Keratinocyte (primary cell): Measurements from ENCODE around the gene KLF16. TPM values are rescaled to one million over a fixed set of nuclear protein-coding genes. Genes with fewer than 3 reads are reported as not detected.

Experiments
- DNase-seq: peaks from one replicate; pipeline ENCODE4 v3.0.0-alpha.2; 2011; ENCODE audit warnings: low read depth, missing footprints, low spot score
- FAIRE-seq: peaks from 2 replicates; lab custom pipeline; 2011; peaks lifted over from hg19 to GRCh38; lab: Jason Lieb, UNC
- H2AFZ ChIP-seq: 2 replicates; pipeline ENCODE4 v1.6.0; 2012; ENCODE audit warnings: low read length, control low read depth, inconsistent platforms; ENCODE audit not compliant: control insufficient read depth
- H3K27ac ChIP-seq: 2 replicates; pipeline ENCODE4 v1.5.1; 2011; ENCODE audit warnings: low read length; ENCODE audit not compliant: control insufficient read depth, insufficient read depth
- H3K27me3 ChIP-seq: 3 replicates; pipeline ENCODE4 v1.6.0; 2011; ENCODE audit warnings: low read length; ENCODE audit not compliant: control insufficient read depth, insufficient read depth; ENCODE audit errors: extremely low read depth
- H3K36me3 ChIP-seq, 2 experiments: 2 replicates in 1 of 2; 3 replicates in 1 of 2; pipeline ENCODE4 v1.5.1; 2011; ENCODE audit warnings: low read length in 2 of 2, mild to moderate bottlenecking in 1 of 2; ENCODE audit not compliant: control insufficient read depth in 2 of 2, insufficient read depth in 2 of 2; ENCODE audit errors: extremely low read depth in 1 of 2
- H3K4me1 ChIP-seq: 3 replicates; pipeline ENCODE4 v1.5.1; 2011; ENCODE audit warnings: low read length; ENCODE audit not compliant: control insufficient read depth, insufficient read depth; ENCODE audit errors: extremely low read depth
- H3K4me2 ChIP-seq: 3 replicates; pipeline ENCODE4 v1.6.0; 2011; ENCODE audit warnings: low read depth, low read length; ENCODE audit not compliant: control insufficient read depth, insufficient read depth; ENCODE audit errors: extremely low read depth
- H3K4me3 ChIP-seq, 3 experiments: fragments of 200-600 bp in 1 of 3; sonication (generic) in 1 of 3; 2 replicates in 2 of 3; 3 replicates in 1 of 3; pipeline ENCODE4 v1.5.1; 2011 to 2016; ENCODE audit warnings: low read length in 3 of 3, mild to moderate bottlenecking in 3 of 3, control low read depth in 2 of 3, inconsistent platforms in 1 of 3, low read depth in 1 of 3, mixed read lengths in 1 of 3, mixed run types in 1 of 3, moderate library complexity in 1 of 3; ENCODE audit not compliant: control insufficient read depth in 2 of 3, insufficient read depth in 2 of 3; ENCODE audit errors: extremely low read depth in 1 of 3
- H3K79me2 ChIP-seq: 2 replicates; pipeline ENCODE4 v1.6.0; 2012; ENCODE audit warnings: low read length; ENCODE audit not compliant: control insufficient read depth, insufficient read depth
- H3K9ac ChIP-seq: 3 replicates; pipeline ENCODE4 v1.6.0; 2011; ENCODE audit warnings: low read length; ENCODE audit not compliant: control insufficient read depth, insufficient read depth; ENCODE audit errors: extremely low read depth
- H3K9me1 ChIP-seq: 3 replicates; pipeline ENCODE4 v1.6.0; 2011; ENCODE audit warnings: low read length; ENCODE audit not compliant: control insufficient read depth, insufficient read depth; ENCODE audit errors: extremely low read depth
- H3K9me3 ChIP-seq: 2 replicates; pipeline ENCODE4 v1.5.1; 2012; ENCODE audit warnings: low read depth, low read length; ENCODE audit not compliant: control insufficient read depth
- H4K20me1 ChIP-seq: 3 replicates; pipeline ENCODE4 v1.6.0; 2011; ENCODE audit warnings: low read length; ENCODE audit not compliant: control insufficient read depth, insufficient read depth; ENCODE audit errors: extremely low read depth
- CTCF ChIP-seq, 3 experiments: IDR thresholded peaks in 1 of 3; conservative IDR thresholded peaks in 1 of 3; optimal IDR thresholded peaks in 1 of 3; 2 replicates in 2 of 3; 3 replicates in 1 of 3; pipeline versions ENCODE3 to v1.5.1; 2011; ENCODE audit warnings: low read length in 3 of 3, mild to moderate bottlenecking in 3 of 3, moderate library complexity in 2 of 3, control low read depth in 1 of 3, inconsistent platforms in 1 of 3; ENCODE audit not compliant: insufficient read depth in 2 of 3; ENCODE audit errors: extremely low read depth in 1 of 3
- EZH2 ChIP-seq: IDR thresholded peaks from one replicate; pipeline ENCODE4 v1.6.1; 2012; ENCODE audit warnings: inconsistent platforms, mild to moderate bottlenecking, low read length, moderate library complexity
- dilution Hi-C: fragments of 300-500 bp; cut with MboI; formaldehyde crosslinking; loops from one replicate; pipeline ENCODE4 v1.7.0; 2020; ENCODE audit warnings: low sequenced_read_pairs; ENCODE audit not compliant: extremely low pct_ligation_motif_present
- polyA plus RNA-seq, 5 experiments: library from polyadenylated mRNA; depleted of rRNA in 3 of 5; stranded (reverse) in 3 of 5; stranded (forward) in 1 of 5; unstranded in 1 of 5; fragments of >200 nt; gene quantifications; 1 replicate in 1 of 5; 2 replicates in 3 of 5; 3 replicates in 1 of 5; pipeline versions ENCODE4 v1.2.1 to v1.2.3, GENCODE V29; 2011 to 2012; ENCODE audit warnings: missing spikeins in 2 of 5, low read depth in 1 of 5, low replicate concordance in 1 of 5

KLF16 gene
- polyA plus RNA-seq, 1 donor (not counting 4 experiments of a cell fraction or from before 2014, with no cell fraction given), result 4.9 TPM

DNA sequence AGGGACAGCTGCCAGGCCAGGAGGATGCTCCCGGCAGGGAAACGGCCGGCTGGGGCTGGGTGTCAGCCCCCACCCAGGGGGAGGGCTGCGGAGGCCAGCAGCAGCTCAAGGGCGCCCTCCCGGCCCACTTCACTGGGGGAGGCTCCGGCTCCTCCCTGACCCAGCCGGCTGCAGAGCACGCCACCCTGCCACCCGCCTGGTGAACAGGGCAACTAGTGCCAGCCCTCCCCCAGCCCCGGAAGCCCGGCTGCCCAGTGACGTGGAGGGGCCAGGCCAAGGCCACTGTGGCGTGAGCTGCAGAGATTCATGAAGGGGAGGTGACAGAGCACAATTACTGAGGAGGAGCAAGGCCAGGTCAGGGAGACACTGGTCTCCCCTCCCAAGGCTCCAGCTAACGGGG lies 29.8 kb downstream of the KLF16 start:
- Histone ChIP-seq H3K9me3 (no peaks in the 10 kb centered on the region), H4K20me1 (peaks cover 34% of the 10 kb centered on the region), H3K36me3 (peaks cover 4 to 5% of the 10 kb centered on the region in 2 experiments), H3K9me1 (no peaks in the 10 kb centered on the region), H3K4me2 (no peak overlapping the region), H3K9ac (no peak overlapping the region), H2AFZ (no peak overlapping the region), H3K79me2 (peaks cover 66% of the 10 kb centered on the region), H3K4me1 (no peaks in the 10 kb centered on the region), H3K27ac (no peak overlapping the region), H3K27me3 (no peaks in the 10 kb centered on the region), H3K4me3 (no peak overlapping the region)
- FAIRE-seq (no peak), DNase-seq (no peak)
- TF ChIP-seq EZH2 (no peak), CTCF (optimal IDR thresholded peaks at IDR 0.05 in 1 of 3, IDR thresholded peaks at IDR 0.05 in 1 of 3, conservative IDR thresholded peaks at IDR 0.05 in 1 of 3; ENCODE audit: extremely low read depth in 1 of 3, insufficient read depth in 2 of 3, low read length in 3 of 3) (no peak)
- dilution Hi-C loops, result no loop called here

- H3K36me3 ChIP-seq, result peaks cover 4 to 8% of the 10 kb centered on the region in 2 experiments
- no peak overlapping the region for H3K9ac ChIP-seq
- H3K9me1 ChIP-seq, result no peaks in the 10 kb centered on the region
- H3K27me3 ChIP-seq, result no peaks in the 10 kb centered on the region
- H4K20me1 ChIP-seq, result peaks cover 28% of the 10 kb centered on the region
- H3K9me3 ChIP-seq, result no peaks in the 10 kb centered on the region
- TF ChIP-seq CTCF (optimal IDR thresholded peaks at IDR 0.05 in 1 of 3, IDR thresholded peaks at IDR 0.05 in 1 of 3, conservative IDR thresholded peaks at IDR 0.05 in 1 of 3; ENCODE audit: extremely low read depth in 1 of 3, insufficient read depth in 2 of 3, low read length in 3 of 3), result no peak
- no peak for TF ChIP-seq EZH2
- dilution Hi-C loops, result no loop called here
- no peaks in the 10 kb centered on the region for H3K4me1 ChIP-seq
- peaks cover 54% of the 10 kb centered on the region for H3K79me2 ChIP-seq
- H3K27ac ChIP-seq, result no peak overlapping the region
- FAIRE-seq (no peak), DNase-seq (no peak)
- no peak overlapping the region for H3K4me2 ChIP-seq
- H2AFZ ChIP-seq, result no peak overlapping the region
- H3K4me3 ChIP-seq, result no peak overlapping the region
Observed at GRCh38 chr19:1832046-1832663, 31.2 kb downstream of the KLF16 start.
